ENCODE results near the gene RIC3. TPM values are rescaled to one million over a fixed set of nuclear protein-coding genes. Genes with fewer than 3 reads are reported as not detected.

The RIC3 gene
- total and polyA plus RNA-seq, 7 donors = 0.23 to 34.9 (median 14.7) TPM; not detected in 1

DNA sequence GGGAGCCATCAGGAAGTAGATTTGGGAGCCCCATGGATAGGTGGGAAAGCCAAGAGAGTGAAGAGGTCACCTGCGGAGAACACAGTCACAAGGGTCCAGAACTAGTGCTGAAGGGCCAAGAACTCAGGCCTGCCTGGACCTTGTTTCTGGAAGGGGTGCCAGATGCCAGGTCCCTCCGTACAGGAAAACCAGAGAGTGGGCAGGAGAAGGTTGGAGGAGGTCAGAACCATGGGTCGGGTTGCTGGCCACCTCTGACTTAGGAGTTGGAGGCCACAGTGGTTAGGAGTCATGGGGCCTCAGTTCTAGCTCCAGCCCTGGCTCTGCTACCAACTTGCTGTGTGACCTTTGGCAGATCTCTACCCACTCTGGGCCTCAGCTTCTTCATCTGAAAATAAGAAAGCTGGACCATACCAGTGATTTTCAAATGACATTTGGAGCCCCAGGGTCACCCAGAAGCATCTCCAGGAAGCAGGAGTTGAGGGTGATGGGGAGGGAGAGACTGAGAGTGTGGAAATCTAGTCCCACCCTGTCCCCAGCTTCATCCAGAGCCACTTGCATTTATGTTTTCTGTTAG lies 108.6 kb downstream of the RIC3 start:
- peaks cover 0 to 60% (median 47%) of the 10 kb centered on the region in 4 donors for H3K4me1 ChIP-seq
- intact Hi-C loops (cut with DNase I) = no loop called here
- no peaks in the 10 kb centered on the region for H3K36me3 ChIP-seq
- TF ChIP-seq POLR2AphosphoS5 (IDR thresholded peaks at IDR 0.05) (no peak), POLR2A (IDR thresholded peaks at IDR 0.05) (no peak), EP300 (IDR thresholded peaks at IDR 0.05) (no peak)
- TF ChIP-seq, protein P1, sequence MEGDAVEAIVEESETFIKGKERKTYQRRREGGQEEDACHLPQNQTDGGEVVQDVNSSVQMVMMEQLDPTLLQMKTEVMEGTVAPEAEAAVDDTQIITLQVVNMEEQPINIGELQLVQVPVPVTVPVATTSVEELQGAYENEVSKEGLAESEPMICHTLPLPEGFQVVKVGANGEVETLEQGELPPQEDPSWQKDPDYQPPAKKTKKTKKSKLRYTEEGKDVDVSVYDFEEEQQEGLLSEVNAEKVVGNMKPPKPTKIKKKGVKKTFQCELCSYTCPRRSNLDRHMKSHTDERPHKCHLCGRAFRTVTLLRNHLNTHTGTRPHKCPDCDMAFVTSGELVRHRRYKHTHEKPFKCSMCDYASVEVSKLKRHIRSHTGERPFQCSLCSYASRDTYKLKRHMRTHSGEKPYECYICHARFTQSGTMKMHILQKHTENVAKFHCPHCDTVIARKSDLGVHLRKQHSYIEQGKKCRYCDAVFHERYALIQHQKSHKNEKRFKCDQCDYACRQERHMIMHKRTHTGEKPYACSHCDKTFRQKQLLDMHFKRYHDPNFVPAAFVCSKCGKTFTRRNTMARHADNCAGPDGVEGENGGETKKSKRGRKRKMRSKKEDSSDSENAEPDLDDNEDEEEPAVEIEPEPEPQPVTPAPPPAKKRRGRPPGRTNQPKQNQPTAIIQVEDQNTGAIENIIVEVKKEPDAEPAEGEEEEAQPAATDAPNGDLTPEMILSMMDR (IDR thresholded peaks at IDR 0.05) = no peak
- H3K27me3 ChIP-seq = no peaks in the 10 kb centered on the region
- 73 to 87% methylated on average over 3 of the region's 3 CpGs for WGBS, 2 donors
- peak overlapping the region in 1 of 4 donors; percentile 15 for H3K27ac ChIP-seq
- DNase-seq = peak; percentile 56
- no peak overlapping the region for H3K4me3 ChIP-seq
- H3K9me3 ChIP-seq = no peaks in the 10 kb centered on the region

DNA sequence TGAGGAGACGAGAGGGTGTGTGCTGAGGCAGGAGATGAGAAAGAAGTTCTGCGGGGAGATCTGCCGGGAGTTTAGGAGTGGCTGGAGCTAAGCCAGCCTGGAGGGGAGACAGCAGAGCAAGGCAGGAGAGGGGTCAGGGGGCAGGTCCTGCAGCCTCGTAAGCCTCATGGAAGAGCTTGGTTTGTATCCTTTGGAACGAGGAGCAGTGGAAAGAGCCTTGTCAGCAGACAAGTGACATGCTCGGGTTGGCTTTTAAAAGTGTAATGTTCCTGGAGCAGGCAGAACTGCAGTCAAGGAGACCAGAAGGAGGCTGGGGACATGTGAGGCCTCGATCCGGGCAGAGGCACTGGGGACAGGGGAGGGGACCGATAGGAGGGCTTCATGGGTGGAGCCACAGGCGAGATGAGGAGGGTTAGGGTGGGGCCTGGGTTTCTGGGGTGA lies 109.2 kb downstream of the RIC3 start:
- no peaks in the 10 kb centered on the region for H3K36me3 ChIP-seq
- no peaks in the 10 kb centered on the region for H3K9me3 ChIP-seq
- H3K27me3 ChIP-seq = no peaks in the 10 kb centered on the region
- H3K4me1 ChIP-seq = peaks cover 0 to 60% (median 47%) of the 10 kb centered on the region in 4 donors
- 52 to 57% methylated on average over 10 of the region's 10 CpGs for WGBS, 2 donors
- TF ChIP-seq, protein P1 (IDR thresholded peaks at IDR 0.05) = no peak
- TF ChIP-seq POLR2AphosphoS5 (IDR thresholded peaks at IDR 0.05) (no peak), POLR2A (IDR thresholded peaks at IDR 0.05) (no peak), EP300 (IDR thresholded peaks at IDR 0.05) (no peak)
- no peak overlapping the region for H3K4me3 ChIP-seq
- peak overlapping the region in 1 of 4 donors; percentile 15 for H3K27ac ChIP-seq
- intact Hi-C loops (cut with DNase I) = no loop called here
- DNase-seq = peak; percentile 67

DNA sequence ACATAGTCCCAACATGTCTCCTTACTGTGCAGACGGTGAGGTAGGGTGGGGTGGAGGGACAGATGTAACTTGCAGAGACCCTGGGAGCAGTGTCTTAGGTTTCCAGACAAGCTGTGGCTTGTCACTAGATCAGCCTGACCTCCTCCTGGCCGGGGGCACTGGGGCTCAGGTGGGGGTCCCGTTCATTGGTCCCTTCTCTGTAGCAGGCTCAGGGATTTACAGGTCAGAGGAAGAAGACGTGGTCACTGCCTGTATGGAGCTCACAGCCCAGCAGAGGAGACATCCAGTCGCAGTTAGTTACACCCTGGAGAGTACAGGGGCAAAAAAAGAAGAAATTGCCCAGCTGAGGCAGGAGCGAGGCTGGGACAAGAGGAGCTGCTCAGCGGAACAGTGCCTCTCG lies 109.8 kb downstream of the RIC3 start:
- H3K36me3 ChIP-seq = no peaks in the 10 kb centered on the region
- TF ChIP-seq POLR2AphosphoS5 (IDR thresholded peaks at IDR 0.05) (no peak), POLR2A (IDR thresholded peaks at IDR 0.05) (no peak), EP300 (IDR thresholded peaks at IDR 0.05) (no peak)
- TF ChIP-seq, protein P1 (IDR thresholded peaks at IDR 0.05) = no peak
- intact Hi-C loops (cut with DNase I) = no loop called here
- H3K27ac ChIP-seq = no peak overlapping the region
- no peaks in the 10 kb centered on the region for H3K27me3 ChIP-seq
- no peak overlapping the region for H3K4me3 ChIP-seq
- DNase-seq = peak; percentile 56
- peaks cover 0 to 54% (median 44%) of the 10 kb centered on the region in 4 donors for H3K4me1 ChIP-seq
- 85 to 90% methylated on average over 8 of the region's 8 CpGs for WGBS, 2 donors
- no peaks in the 10 kb centered on the region for H3K9me3 ChIP-seq

DNA sequence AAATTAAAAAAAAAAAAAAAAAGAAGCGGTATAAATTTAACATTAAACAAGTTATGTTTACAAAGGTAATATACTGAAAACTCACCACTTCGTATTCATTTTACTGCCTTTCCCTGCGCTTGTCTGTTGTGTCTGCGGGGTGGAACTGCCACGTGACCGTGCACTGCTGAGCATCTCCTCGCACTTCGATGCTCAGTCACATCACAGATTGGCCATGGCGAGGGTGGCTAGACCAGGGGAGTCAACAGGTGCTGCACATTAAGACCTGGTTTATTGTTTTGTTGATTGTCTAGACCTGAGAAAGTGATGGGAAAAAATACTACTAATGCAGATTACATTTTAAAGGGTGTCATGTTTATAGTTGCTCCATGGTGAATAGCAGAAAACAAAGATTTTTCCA lies 110.6 kb downstream of the RIC3 start:
- intact Hi-C loops (cut with DNase I) = no loop called here
- H3K36me3 ChIP-seq = no peaks in the 10 kb centered on the region
- TF ChIP-seq EP300 (IDR thresholded peaks at IDR 0.05) = no peak
- no peak for TF ChIP-seq POLR2AphosphoS5 (IDR thresholded peaks at IDR 0.05)
- TF ChIP-seq, protein P1 (IDR thresholded peaks at IDR 0.05) = no peak
- 92% methylated on average over 9 of the region's 9 CpGs for WGBS, 2 donors
- H3K27me3 ChIP-seq = no peaks in the 10 kb centered on the region
- DNase-seq = no peak
- H3K9me3 ChIP-seq = no peaks in the 10 kb centered on the region
- peaks cover 0 to 46% (median 36%) of the 10 kb centered on the region in 4 donors for H3K4me1 ChIP-seq
- H3K27ac ChIP-seq = peak overlapping the region in 3 of 4 donors; percentile 58 to 78 (median 74)
- H3K4me3 ChIP-seq = no peak overlapping the region
